Neural cell (in vitro differentiated cells): ENCODE measurements around the gene PRELID3B. TPM values are rescaled to one million over a fixed set of nuclear protein-coding genes. Genes with fewer than 3 reads are reported as not detected.

ENCODE experiments used
- polyA plus RNA-seq: library from polyadenylated mRNA; depleted of rRNA; stranded (reverse); fragments of >200 nt; gene quantifications from 2 replicates; pipeline ENCODE4 v1.2.3, GENCODE V29; 2014

Gene PRELID3B
- polyA plus RNA-seq, 1 donor from 2014 or later: 50.5 TPM

Other genes starting within 250 kb of the PRELID3B start
- 0.64 TPM in 1 of 2 replicates, not detected in the other for gene GNAS-AS1, start 191.9 kb downstream of the PRELID3B start, polyA plus RNA-seq
- gene GNAS, start 190.1 kb downstream of the PRELID3B start, polyA plus RNA-seq: 958 and 975 TPM in 2 replicates
- gene NELFCD, start 61.5 kb downstream of the PRELID3B start, polyA plus RNA-seq: 88.7 and 104 TPM in 2 replicates
- 0.31 and 0.78 TPM in 2 replicates for gene CTSZ, start 35.5 kb downstream of the PRELID3B start, polyA plus RNA-seq
- gene TUBB1, start 23.4 kb downstream of the PRELID3B start, polyA plus RNA-seq: not detected in 2 replicates
- 133 and 136 TPM in 2 replicates for gene ATP5F1E, start 10.5 kb downstream of the PRELID3B start, polyA plus RNA-seq
- 0.14 TPM in 1 of 2 replicates, not detected in the other for gene ZNF831, start 121.0 kb upstream of the PRELID3B start, polyA plus RNA-seq